Progenitor cell of endocrine pancreas (in vitro differentiated cells): ENCODE results near the gene ELAVL1. TPM values are rescaled to one million over a fixed set of nuclear protein-coding genes. Genes with fewer than 3 reads are reported as not detected.
"Not testable (repeated sequence)": the region's sequence is repeated elsewhere in the genome, so short reads cannot be mapped to it uniquely, and the experiment has no call there.

ENCODE experiments used
- DNase-seq: peaks from one replicate; pipeline ENCODE4 v3.0.0; 2021; ENCODE audit warnings: low spot score; ENCODE audit not compliant: unreplicated experiment
- H3K27ac Mint-ChIP-seq: 2 replicates; pipeline ENCODE4 v1.8.0; 2021; ENCODE audit warnings: mild to moderate bottlenecking, moderate library complexity, mixed read lengths
- H3K27me3 Mint-ChIP-seq: 2 replicates; pipeline ENCODE4 v1.8.0; 2021; ENCODE audit warnings: mixed read lengths
- H3K36me3 Mint-ChIP-seq: 2 replicates; pipeline ENCODE4 v1.8.0; 2022; ENCODE audit warnings: mixed read lengths; ENCODE audit not compliant: insufficient read depth
- H3K4me1 Mint-ChIP-seq: 2 replicates; pipeline ENCODE4 v1.8.0; 2021; ENCODE audit warnings: low read depth, mixed read lengths
- H3K4me3 Mint-ChIP-seq: 2 replicates; pipeline ENCODE4 v1.8.0; 2021; ENCODE audit warnings: low read depth, mild to moderate bottlenecking, moderate library complexity, mixed read lengths
- H3K9me3 Mint-ChIP-seq: 2 replicates; pipeline ENCODE4 v1.8.0; 2021; ENCODE audit warnings: low read depth, mixed read lengths
- CTCF ChIP-seq: fragments of 200-600 bp; sonication (generic); IDR thresholded peaks from one replicate; pipeline ENCODE4 v1.5.0; 2021; ENCODE audit warnings: antibody characterized with exemption, mild to moderate bottlenecking; ENCODE audit not compliant: unreplicated experiment
- total RNA-seq: library from RNA; stranded (reverse); gene quantifications from 2 replicates; pipeline ENCODE4 v1.2.1, GENCODE V29; 2021

The ELAVL1 gene
- total RNA-seq, 1 donor from 2014 or later, result 130 TPM

GRCh38 chr19:7963566-7963965 lies 41.9 kb downstream of the ELAVL1 start:
- Mint-ChIP-seq H3K27ac (peak overlapping the region; percentile 37), H3K9me3 (no peaks in the 10 kb centered on the region), H3K4me3 (no peak overlapping the region), H3K36me3 (peaks cover 20% of the 10 kb centered on the region), H3K27me3 (no peaks in the 10 kb centered on the region), H3K4me1 (peaks cover 11% of the 10 kb centered on the region)
- no peak for TF ChIP-seq CTCF
- DNase-seq, result no peak

GRCh38 chr19:7962644-7963268 lies 42.7 kb downstream of the ELAVL1 start:
- H3K27ac Mint-ChIP-seq, result peak overlapping the region; percentile 93
- peaks cover 11% of the 10 kb centered on the region for H3K4me1 Mint-ChIP-seq
- no peak overlapping the region for H3K4me3 Mint-ChIP-seq

GRCh38 chr19:7961920-7962626 lies 43.4 kb downstream of the ELAVL1 start:
- Mint-ChIP-seq H3K27me3 (no peaks in the 10 kb centered on the region), H3K4me1 (peaks cover 11% of the 10 kb centered on the region), H3K27ac (peak overlapping the region; percentile 93)

More at GRCh38 chr19:7962644-7963268, 42.7 kb downstream of the ELAVL1 start:
- Mint-ChIP-seq H3K27me3 (no peaks in the 10 kb centered on the region), H3K36me3 (peaks cover 20% of the 10 kb centered on the region), H3K9me3 (no peaks in the 10 kb centered on the region)
- no peak for TF ChIP-seq CTCF
- DNase-seq, result no peak

DNA sequence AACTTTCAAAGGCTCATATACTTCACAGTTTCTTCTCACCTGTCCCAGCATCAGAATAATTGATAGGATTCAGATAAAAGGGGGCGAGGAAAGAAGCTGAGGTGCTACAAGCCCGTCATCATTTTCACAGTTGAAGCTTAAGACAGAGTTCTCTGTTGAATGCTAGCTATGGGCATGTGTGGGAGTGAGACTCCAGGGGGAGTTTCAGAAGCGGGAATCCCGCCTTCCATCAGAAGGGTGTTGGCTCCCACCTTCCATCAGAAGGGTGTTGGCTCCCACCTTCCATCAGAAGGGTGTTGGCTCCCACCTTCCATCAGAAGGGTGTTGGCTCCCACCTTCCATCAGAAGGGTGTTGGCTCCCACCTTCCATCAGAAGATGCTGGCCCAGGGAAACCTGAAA lies 44.4 kb downstream of the ELAVL1 start:
- Mint-ChIP-seq H3K4me1 (peaks cover 11% of the 10 kb centered on the region), H3K36me3 (peaks cover 11% of the 10 kb centered on the region)
- H3K9me3 Mint-ChIP-seq, H3K27ac Mint-ChIP-seq, H3K27me3 Mint-ChIP-seq, H3K4me3 Mint-ChIP-seq, DNase-seq: not testable (repeated sequence)

More at GRCh38 chr19:7961920-7962626, 43.4 kb downstream of the ELAVL1 start:
- Mint-ChIP-seq H3K4me3 (peak overlapping the region; percentile 10), H3K9me3 (no peaks in the 10 kb centered on the region), H3K36me3 (peaks cover 16% of the 10 kb centered on the region)
- no peak for TF ChIP-seq CTCF
- no peak for DNase-seq

- no peak overlapping the region for H3K4me3 Mint-ChIP-seq
- peaks cover 7% of the 10 kb centered on the region for H3K36me3 Mint-ChIP-seq
- TF ChIP-seq CTCF, result no peak
- no peaks in the 10 kb centered on the region for H3K27me3 Mint-ChIP-seq
- peaks cover 11% of the 10 kb centered on the region for H3K4me1 Mint-ChIP-seq
- no peak for DNase-seq
- no peak overlapping the region for H3K27ac Mint-ChIP-seq
- no peaks in the 10 kb centered on the region for H3K9me3 Mint-ChIP-seq
Measured at GRCh38 chr19:7959211-7959610, 46.2 kb downstream of the ELAVL1 start.

GRCh38 chr19:7955696-7956095 lies 49.7 kb downstream of the ELAVL1 start:
- Mint-ChIP-seq H3K27me3 (no peaks in the 10 kb centered on the region), H3K27ac (no peak overlapping the region), H3K36me3 (peaks cover 2% of the 10 kb centered on the region), H3K9me3 (no peaks in the 10 kb centered on the region), H3K4me3 (no peak overlapping the region), H3K4me1 (peaks cover 1% of the 10 kb centered on the region)
- TF ChIP-seq CTCF, result no peak
- no peak for DNase-seq
